CD4-positive, alpha-beta T cell treated with Interleukin-6 at 100 ng/mL for 8 hours (primary cell): ENCODE measurements around the gene IKBKE.

ENCODE experiments used
- DNase-seq: peaks from one replicate; pipeline ENCODE4 v3.0.0-alpha.2; 2020; ENCODE audit warnings: mixed read lengths, low spot score

Gene IKBKE

DNA sequence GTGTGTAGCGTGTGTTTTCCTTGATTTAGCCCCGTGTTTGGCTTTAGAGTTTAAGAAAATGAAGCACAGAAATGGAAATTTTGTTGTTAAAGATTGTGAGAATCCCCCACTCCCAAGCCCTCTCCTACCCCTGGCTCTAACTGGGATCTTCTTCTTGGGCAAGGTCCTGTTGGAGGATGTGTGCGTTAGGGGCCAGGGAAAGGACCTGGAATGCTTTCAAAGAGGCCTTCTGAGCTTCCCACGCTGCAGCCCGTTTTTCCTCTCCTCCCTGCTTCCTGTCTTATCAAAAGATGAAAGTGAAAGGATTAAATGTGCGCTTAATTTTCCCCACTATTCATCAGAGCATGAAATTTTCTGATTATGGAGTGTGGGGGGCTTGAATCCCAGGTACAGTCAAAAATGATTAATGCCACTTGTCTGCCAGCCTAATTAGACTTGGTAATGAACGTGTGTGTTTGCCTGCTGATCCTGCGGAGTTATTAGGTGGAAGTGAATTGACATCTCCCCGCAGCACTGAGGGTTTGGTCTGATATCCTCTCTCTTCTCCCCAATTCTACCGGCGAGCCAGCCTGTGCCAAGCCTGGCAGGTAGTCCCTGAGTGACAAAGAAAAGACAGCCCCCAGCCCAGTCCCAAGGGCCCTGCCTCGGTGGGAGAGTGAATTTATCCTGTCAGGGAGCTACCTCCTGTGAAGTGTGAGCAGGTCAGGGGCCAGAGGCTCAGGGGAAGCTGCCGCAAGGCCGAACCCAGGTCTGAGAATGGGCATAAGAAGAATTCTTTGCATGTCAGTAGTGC lies 42.0 kb downstream of the IKBKE start:
- no peak for DNase-seq

DNA sequence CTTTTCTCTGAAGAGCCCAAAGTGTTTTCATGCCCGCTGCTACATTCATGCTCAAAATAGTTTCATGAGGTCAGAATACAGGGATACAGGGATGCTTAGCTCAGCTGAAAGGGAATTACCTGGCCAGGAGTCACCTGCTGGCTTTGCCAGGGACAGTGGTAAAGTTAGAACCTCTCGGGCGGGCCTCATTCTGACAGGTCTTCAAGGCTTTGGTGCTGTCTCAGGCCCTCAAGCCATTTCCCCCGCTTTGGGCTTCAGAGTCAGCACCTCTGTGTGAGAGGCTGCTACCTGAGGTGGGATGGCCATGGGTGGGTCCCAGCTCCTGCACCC lies 42.5 kb downstream of the IKBKE start:
- no peak for DNase-seq

DNA sequence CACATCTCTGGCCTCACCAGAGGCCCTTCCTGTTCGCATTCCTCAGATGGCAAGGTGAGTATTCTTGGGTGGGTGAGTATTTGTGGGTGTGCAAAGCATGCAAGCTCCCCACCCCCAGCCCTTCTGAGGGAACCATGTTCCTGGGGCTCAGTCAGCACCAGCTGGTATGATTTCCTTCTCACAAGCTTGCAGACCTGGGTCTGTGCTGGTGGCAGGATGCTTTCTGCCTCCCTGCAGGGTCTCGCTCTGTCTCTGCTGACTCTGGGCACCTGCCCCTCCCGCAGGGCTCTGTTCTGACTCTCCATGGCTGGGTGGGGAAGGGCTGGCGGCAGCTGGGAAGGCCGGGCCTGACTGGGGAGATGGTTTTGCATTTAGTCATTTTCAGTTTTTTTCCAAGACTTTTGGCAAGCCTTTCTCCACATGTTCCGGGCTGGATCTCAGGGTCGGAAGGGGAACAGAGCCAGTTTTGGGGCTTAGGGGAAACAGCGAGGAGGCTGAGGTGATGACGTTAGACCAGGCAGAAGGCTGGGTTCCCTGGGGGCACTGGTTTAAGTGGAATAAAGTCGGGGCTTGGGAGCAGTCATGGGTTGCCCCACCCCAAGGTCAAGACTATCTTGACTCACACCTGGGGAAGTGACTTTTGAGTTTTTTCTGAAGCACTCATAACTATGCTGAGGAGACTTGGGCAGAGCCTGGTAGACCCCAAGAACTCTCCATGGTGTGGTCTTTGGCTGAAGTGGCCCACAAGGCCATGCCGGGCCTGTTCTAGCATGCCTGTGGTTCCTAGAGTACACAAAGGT lies 43.2 kb downstream of the IKBKE start:
- no peak for DNase-seq

DNA sequence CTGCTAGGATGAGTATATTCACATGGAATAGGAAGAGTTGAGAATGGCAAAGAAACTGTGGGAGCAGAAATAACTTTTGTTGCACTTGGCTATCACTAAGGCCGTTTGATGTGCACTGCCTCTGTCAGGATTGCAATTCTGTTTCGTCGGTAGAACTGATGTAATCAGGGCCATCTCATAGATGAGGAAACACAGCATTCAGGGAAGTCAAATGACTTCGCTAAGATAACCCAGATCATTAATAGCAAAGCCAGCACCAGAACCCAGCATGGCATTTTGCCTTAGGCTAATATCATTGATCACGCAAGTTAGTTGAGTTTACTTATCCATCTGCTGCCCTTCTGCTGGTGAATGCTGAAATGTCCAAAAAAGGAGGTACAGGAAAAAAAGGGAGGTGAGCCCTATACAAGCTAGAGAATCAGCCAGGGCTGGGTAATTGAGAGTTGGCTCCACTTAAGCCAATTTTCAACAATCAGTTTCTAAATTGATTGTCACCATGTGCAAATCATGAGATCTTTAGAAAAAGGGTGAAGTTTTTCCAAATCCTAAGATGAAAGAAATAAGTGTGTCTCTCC lies 44.6 kb downstream of the IKBKE start:
- DNase-seq = no peak

DNA sequence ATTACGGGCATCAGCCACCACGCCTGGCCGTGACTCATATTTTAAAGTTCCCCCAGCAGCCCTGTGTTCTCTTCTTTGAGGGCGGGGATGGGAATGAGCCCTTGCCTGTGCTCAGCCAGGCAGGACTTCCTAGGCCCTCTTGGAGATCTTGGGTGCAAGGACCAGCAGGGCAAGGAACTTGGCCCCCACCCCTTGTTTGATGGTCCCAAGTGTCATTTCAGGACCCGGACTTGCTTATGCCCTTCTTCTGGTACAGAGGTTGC lies 46.4 kb downstream of the IKBKE start:
- DNase-seq = no peak

DNA sequence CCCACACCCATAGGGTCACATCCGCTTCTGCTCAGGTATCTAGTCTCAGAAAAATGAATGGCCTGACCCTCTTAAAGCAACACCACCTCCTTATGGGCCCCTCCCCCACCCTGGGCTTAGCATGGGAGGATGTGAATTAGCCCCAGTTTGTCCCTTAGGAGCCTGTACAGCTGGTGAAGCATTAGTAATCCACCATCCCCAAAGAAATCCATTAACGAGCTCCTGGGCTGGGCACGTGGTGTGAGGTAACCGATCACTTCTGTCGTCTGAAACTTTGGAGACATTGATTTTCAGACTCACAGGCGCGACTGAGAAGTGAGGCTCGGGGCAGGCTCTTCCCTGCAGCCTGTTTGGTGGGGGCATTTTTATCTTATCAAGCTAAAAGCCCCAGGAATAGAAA lies 47.5 kb downstream of the IKBKE start:
- no peak for DNase-seq

DNA sequence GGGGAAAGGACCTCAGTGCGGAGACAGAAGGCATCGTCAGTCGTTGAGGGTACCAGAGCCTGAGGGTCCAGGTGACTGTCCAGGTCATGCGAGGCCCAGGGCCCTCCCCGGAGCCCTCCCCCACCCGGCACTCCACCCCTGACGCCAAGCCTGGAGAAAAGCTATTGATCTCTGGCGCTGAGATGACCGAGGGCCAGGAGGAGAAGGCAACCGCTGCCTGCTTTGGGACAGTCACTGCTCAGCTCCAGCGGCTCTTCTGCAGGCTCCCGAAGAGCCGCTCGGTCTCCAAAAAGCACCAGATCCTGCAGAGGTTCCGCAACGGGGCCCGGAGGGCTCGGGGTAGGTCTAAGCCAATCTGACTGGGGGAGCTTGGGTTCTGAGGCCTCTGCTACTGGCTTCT lies 47.9 kb downstream of the IKBKE start:
- DNase-seq = no peak

DNA sequence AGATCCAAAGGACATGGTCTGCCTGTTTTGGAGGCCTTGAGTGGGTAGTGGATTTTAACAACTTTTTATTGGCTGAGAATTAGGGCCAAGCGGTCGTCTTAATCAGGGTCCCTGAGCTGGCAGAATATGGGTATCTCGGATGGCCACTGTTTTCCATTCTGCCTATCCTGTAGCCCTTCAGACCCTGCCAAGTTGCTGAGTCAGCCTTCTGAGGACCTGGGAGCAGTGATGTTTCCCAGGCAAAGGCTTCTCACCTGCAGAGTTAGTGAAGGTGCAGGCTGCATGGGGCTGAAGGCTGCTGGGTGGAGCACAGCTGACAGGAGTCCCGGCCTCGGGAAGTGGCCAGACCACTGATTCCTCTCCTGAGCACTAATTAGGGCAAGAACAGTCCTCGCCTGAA lies 48.5 kb downstream of the IKBKE start:
- DNase-seq = no peak

DNA sequence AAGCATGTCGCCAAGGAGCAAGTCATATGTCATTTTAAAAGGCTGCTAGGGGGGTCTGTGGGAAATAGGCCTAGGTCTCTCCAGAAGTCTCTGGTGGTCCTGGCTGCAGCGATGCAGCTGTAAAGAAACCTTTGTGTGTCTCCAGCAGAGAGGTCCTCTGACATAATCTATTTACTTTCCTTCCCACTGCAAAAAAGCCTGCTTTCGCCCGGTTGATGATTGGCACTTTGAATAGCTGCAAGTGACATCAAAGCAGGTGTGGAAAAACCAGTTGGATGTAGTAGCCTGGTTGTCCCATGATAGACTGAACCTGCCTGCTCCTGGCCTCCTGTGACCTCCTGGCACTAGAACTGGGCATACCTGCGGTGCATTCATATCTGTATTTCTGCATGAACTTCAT lies 50.9 kb downstream of the IKBKE start:
- DNase-seq = no peak

DNA sequence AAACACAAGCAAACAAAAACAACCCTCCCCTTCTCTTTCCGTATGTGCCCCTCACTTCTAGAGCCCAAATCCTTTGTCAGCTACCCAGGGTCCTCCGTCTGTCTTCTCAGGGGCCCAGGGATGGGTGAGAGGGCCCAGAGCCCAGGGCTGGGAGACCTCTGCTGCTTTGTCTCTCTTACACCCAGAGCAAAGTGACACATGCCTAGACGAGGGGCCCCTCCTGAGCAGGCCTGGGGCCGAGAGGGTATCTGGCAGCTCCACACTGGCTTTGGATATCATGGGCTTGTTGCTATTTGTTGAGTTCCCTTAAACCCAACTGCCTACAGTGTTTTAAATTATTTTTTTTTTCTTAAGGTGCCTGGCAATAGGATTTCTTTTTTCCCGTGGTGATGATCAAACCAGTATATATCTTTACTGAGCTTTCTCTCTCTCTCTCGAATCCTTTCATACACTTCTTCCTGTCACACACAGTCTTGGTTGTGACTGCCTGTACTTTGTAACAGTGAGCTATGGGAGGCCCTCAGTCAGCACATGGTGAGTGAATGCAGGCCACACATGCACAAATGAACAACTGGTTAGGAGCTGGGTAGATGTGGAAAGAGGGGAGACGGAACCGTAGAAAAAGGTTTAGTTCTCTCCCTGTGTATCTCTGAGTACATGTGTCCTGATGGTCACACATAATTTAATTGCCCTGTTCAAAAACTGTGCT lies 51.6 kb downstream of the IKBKE start:
- DNase-seq = no peak

DNA sequence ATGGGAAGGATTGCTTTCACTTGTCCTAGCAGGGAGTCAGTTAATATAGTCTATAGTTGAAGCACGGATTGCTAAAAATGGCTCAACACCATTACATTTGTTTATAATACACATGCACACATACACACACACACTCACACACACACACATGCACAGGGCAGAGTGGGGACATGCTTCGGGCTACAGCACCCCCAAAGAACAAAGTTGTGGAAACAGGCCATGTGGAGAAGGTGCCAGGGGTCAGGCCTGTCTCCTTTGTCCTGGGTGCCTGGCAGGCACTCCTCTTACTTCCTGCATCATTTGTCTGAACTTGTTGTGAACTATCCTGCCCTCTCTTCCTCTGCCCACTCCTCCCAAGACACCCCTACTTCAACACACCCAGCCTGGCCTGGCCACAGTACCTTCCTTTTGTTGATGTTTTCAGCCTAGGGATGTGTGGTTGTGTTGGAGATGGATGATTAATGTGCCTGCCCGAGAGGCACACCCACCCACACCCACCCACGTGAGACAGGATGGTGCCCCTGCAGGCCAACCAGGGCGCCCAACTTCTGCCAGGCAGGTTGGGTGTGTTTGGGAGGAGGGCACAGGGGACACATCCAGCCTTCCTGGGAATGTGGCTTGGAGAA lies 54.6 kb downstream of the IKBKE start:
- DNase-seq = no peak

DNA sequence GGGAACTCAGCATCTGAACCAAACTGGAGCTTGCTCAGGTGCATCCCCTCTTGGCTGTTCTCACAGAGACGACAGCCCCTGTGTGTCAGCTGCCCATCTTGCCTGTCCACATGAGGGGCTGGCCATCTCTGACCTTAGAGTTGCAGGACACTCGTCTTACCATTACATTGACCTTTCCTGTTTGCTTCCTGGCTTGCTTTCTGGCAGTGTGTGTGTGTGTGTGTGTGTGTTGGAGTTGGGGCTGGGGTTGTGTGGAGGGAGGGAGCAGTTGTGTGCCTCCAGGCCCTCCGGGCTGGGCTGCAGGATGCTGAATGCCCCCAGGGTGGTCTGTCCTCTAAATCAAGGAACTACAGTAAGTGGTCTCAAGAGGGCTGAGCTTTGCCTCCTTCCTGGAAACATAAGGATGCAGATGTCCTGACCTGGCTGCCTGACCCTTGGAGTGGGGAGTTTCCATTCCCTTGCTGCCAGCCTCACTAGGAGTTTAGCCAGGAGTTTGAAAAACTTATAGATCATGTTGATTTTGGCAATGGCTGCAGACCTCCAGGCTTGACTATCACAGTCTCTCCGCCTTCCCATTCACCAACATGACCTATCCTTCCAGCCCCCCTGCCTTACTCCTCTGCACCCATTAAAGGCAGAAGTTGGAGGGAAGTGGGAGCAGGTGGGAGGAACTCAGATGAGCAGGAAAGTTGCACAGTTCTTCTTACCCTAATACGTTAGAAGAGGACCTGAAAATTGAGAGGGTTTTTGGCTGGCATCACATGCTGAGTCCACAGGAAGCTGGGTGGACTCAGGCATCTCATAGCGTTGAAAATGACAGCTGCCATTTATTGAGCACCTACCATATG lies 56.0 kb downstream of the IKBKE start:
- no peak for DNase-seq

DNA sequence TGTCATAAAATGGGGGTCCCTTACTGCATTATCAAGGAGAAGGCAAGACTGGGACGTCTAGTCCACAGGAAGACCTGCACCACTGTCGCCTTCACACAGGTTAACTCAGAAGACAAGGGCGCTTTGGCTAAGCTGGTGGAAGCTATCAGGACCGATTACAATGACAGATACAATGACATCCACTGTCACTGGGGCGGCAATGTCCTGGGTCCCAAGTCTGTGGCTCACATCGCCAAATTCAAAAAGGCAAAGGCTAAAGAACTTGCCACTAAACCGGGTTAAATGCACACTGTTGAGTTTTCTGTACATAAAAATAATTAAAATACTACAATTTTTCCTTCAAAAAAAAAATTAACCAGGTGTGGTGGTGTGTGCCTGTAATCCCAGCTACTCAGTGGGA lies 59.1 kb downstream of the IKBKE start:
- DNase-seq = no peak

DNA sequence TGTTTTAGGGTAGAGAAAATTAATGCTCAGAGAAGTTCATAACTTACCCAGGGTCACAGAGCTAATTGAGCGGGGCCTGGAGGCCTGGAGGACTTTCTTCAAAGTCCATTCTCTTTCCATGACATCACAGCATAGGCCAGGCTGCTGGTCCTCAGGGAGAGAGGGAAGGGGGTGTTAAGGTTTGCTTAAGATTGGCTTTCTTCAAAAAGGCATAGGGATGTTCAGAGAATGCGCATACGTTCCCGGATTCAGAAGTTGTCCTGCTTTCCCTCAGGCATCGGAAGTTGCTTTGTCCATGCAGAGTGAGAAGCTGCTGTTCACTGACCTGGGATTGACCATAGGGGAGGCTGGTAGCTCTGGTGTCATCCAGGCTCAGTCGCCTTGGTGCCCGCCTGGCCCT lies 62.1 kb downstream of the IKBKE start:
- no peak for DNase-seq

DNA sequence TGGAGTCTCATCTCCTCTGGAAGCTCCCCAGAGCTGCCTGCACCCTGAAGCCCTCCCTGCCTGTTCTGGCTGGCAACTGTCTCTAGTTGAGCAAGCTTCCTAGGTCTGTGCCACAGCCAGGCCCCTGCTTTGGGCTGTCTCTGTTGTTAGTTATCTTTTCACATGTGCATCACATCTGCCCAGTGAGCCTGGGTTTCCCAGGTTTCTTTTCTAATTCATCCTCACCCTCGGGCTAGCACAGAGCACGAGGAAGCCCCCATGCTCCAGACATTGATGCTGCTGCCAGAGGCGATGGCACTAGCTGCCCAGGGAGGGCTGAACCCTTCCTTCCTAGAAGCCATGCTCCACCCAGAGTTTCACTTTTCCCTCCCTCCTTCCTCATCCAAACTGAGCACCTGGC lies 64.3 kb downstream of the IKBKE start:
- no peak for DNase-seq

DNA sequence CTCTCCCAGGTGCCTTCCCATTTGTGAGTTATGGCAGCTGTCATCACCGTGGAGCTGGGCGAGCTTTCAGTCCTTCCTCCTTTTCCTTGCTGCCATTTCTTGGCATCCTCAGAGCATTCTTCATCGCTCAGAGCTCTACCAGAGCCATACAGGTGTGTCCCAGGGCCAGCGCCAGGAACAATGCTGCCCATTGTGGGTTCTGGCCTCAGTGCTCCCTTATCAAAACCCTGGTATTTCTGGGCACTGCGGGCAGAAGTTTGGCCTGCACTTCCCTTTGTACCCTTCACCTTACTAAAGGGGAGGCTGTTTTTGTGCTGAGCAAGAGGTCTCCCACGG lies 65.5 kb downstream of the IKBKE start:
- no peak for DNase-seq

DNA sequence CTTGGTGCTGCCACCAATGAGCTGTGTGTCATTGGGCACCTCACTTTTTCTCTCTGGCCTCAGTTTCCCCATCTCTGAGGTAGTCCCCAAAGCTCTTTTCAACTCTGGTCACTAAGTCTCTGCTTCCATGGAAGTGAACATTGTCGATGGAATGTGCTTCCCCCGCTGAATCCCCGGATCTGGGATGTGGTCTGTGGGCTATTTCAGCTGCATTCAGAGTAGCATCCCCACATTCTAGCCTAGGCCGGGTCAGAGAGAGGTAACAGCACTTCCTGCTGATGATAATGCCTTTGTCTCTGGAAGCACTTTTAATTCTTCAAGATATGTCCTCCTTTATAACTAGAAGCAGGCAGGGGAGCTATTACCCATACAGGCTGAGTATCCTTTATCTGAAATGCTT lies 66.9 kb downstream of the IKBKE start:
- no peak for DNase-seq

DNA sequence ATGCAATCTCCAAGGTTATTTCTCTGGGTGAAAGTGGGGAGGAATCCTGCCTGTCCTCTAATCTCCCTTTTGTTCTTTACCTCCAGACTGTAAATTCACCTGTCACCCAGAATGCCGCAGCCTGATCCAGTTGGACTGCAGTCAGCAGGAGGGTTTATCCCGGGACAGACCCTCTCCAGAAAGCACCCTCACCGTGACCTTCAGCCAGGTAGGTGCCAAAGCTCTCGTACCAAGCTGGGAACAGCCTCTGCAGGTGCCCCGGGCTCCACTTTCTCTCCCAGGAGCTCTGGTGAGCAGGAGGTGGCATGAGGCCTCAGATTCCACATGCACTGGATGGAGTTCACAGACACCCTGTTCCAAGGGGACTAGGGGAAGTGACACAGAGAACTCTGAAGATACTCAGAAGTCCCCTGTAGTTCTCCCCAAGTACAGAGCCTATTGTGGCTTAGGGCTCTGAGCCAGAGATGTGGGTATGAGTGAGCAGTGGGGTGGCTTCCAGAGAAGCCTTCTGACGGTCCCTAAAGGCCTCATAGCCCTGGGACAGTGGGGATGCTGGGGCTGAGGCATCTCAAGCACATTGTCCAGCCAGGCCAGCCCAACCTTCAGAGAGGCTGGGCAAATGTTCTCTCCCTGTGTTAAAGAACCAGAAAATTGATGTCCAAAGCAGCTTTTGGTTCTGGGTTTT lies 68.0 kb downstream of the IKBKE start:
- no peak for DNase-seq

DNA sequence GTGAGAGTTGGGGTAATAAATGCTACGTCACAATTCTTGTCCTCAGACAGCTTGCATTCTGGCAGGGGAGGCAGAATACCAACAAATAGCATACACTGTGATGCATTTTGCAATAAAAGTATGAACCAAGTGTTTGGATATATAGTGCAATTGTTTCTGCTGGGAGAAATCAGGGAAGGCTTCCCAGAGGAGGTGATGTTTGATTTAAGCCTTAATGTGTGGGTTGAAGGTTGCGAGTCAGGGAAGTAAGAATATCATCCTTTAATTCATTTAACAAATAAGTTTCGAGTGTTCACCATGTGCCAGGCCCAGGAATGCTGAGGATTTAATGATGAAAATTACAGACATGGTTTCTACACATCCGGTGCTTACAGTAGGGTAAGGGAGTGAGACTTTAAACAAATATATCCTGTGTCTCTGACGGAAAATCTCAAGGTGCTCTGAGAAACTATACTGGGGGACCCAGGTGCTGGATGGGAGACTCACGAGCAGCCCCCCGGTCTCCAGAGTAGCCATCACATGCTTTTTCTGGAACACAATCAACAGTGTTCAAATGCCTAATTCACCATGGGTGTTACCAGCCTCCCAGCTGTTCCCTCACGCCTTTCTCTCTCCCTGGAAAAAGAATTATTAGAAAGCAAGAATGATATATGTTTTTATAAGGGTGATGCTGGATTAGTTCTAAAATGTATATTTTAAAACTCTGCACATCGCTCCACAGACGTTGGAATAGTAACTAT lies 68.8 kb downstream of the IKBKE start:
- DNase-seq = no peak

DNA sequence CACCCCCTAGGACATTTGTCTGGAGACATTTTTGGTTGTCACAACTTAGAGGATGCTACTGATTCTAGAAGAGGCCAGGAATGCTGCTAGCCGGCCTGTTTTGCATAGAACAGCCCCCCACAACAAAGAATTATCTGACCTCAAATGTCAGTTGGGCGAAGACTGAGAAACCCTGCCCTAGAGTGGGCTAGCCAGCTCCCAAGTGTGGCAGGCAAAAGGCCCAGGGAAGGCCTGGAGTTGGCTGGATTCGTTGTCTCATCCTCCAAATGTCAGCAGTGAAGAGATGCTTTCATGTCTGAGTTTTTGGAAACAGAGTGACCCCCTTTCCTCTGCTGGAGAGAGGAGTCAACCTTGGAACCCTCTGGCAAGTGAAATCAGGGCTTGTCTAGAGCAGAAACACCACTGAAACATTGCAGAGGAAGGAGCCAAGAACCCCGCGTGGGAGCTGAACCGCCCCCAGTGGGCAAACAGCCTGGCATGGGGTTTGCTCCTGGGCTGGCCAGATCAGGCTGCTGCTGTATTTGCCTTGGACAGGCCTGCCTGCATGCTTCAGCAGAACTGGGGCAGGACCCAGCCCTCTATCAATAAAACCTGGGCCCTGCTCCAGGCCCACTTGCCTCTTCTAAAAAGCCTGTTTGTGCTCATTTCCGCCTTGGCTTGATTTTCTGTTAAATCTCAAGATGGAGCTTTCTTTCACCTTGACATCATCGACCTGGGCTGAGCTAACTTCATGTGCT lies 69.9 kb downstream of the IKBKE start:
- no peak for DNase-seq
